Pancreas (tissue), 10 donors: ENCODE measurements around the gene DACT3. TPM values are rescaled to one million over a fixed set of nuclear protein-coding genes. Genes with fewer than 3 reads are reported as not detected.

Experiments used
- ATAC-seq, 4 donors: fragments of 200-7000 bp; cut with Tn5 transposase; one replicate each; pipeline versions ENCODE4 v1.8.0 to v1.9.1; 2020; ENCODE audit warnings: mild to moderate bottlenecking in 4 of 4, moderate library complexity in 4 of 4
- DNase-seq, 6 donors: peaks; one replicate each; pipeline ENCODE4 v3.0.0-alpha.2; 2020
- FAIRE-seq: peaks from 2 replicates; lab custom pipeline; 2012; peaks lifted over from hg19 to GRCh38; lab: Jason Lieb, UNC
- H3K27ac ChIP-seq, 4 donors: fragments of 200-600 bp; sonication (generic); 1 replicate in 3 of 4; 2 replicates in 1 of 4; pipeline versions ENCODE4 v1.5.0 to v1.8.0; 2020
- H3K27me3 ChIP-seq, 4 donors: fragments of 200-600 bp; one replicate each; pipeline ENCODE4 v1.8.0; 2021
- H3K36me3 ChIP-seq, 3 donors: fragments of 200-600 bp; sonication (generic) in 1 of 3; one replicate each; pipeline versions ENCODE4 v1.5.0 to v1.8.0; 2020 to 2021
- H3K4me1 ChIP-seq, 3 donors: fragments of 200-600 bp; one replicate each; pipeline ENCODE4 v1.8.0; 2021
- H3K4me3 ChIP-seq, 4 donors: fragments of 200-600 bp; sonication (generic) in 2 of 4; one replicate each; pipeline versions ENCODE4 v1.5.0 to v1.8.0; 2020 to 2021
- H3K9me3 ChIP-seq, 4 donors: fragments of 200-600 bp; one replicate each; pipeline ENCODE4 v1.8.0; 2021
- WGBS, 2 donors: extraction: QIAGEN DNeasy Blood & Tissue Kit; methylation state at CpG; one replicate each; pipeline ENCODE4 v1.1.7; 2013; 5-methylcytosine and 5-hydroxymethylcytosine counted together
- intact Hi-C, 3 donors: fragments of 100-400 bp; cut with DNase I; formaldehyde crosslinking; loops; one replicate each; pipeline versions ENCODE4 v1.11.1 to v1.14.2; 2022
- polyA plus RNA-seq, 2 donors: library from polyadenylated mRNA; stranded (reverse); fragments of 200-250 nt; gene quantifications; one replicate each; pipeline ENCODE4 v1.2.3, GENCODE V29; 2013
- total RNA-seq, 6 donors: library from RNA; stranded (reverse); fragmentation: NEBNext Ultra II Directional in 4 of 6; extraction: Animal tissue kit (Norgen Biotek cat#: 25700) in 4 of 6; gene quantifications; one replicate each; pipeline versions ENCODE4 v1.2.1 to v1.2.4, GENCODE V29; 2021 to 2023
- TF ChIP-seq, protein P1 (sequence below), 4 donors: fragments of 200-600 bp; sonication (generic) in 3 of 4; IDR thresholded peaks; one replicate each; pipeline versions ENCODE4 v1.5.0 to v1.8.0; 2021; ENCODE audit warnings: antibody characterized with exemption in 4 of 4
- donor health status: healthy with polysubstance abuse.
- donor health status: DM: no; HTN: no; CAD: no; lungs with moderate emphysema.
- donor health status: DM: no; HTN: no; CAD: no.
- donor health status: control.
- donor health status: control.
- donor health status: Bipolar disorder and iron deficiency.
- donor health status: DM: yes; HTN: yes; CAD: no.
- donor health status: DM: no; HTN: no; CAD: no.
- donor health status: DM: no; HTN: no; CAD: no.
- donor health status: DM: yes; HTN: yes; CAD: no.

The DACT3 gene
- total and polyA plus RNA-seq, 8 donors = 0.24 to 1.7 (median 0.71) TPM

DNA sequence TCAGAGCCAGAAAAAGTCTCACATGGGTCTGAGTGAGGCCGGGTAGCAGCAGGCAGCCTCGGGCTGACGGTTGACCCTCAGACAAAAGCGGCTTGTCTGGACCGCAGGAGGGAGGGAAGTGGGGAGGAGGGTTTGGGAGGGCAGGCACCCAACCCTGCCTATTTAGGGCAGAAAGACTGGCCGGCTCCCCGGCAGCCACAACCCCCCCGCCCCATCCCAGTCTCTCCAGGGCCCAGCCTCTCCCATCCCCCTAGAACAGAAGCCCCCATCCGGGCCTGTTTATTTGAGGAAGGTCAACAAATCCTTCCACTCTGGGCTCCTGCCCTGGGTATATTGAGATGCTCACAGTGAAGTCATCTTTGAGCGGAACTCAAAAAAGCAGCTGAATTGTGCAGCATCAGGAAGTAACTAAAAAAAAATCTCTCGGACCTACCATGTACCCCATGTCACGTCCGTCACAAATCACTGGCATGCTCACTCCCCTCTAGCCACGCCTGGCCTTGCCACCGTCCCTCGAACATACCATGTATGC lies 6.3 kb downstream of the DACT3 start:
- no peak for ATAC-seq
- DNase-seq = no peak
- intact Hi-C loops = no loop called here
- Histone ChIP-seq H3K4me3 (no peak overlapping the region), H3K4me1 (peaks cover 0 to 4% (median 0%) of the 10 kb centered on the region in 3 donors), H3K27me3 (peaks cover 0 to 8% (median 0%) of the 10 kb centered on the region in 4 donors), H3K27ac (no peak overlapping the region), H3K9me3 (no peaks in the 10 kb centered on the region), H3K36me3 (no peaks in the 10 kb centered on the region)
- 58 to 61% methylated on average over 15 to 16 of the region's 16 CpGs for WGBS, 2 donors
- FAIRE-seq = no peak
- TF ChIP-seq, protein P1, sequence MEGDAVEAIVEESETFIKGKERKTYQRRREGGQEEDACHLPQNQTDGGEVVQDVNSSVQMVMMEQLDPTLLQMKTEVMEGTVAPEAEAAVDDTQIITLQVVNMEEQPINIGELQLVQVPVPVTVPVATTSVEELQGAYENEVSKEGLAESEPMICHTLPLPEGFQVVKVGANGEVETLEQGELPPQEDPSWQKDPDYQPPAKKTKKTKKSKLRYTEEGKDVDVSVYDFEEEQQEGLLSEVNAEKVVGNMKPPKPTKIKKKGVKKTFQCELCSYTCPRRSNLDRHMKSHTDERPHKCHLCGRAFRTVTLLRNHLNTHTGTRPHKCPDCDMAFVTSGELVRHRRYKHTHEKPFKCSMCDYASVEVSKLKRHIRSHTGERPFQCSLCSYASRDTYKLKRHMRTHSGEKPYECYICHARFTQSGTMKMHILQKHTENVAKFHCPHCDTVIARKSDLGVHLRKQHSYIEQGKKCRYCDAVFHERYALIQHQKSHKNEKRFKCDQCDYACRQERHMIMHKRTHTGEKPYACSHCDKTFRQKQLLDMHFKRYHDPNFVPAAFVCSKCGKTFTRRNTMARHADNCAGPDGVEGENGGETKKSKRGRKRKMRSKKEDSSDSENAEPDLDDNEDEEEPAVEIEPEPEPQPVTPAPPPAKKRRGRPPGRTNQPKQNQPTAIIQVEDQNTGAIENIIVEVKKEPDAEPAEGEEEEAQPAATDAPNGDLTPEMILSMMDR (IDR thresholded peaks at IDR 0.05) = no peak

DNA sequence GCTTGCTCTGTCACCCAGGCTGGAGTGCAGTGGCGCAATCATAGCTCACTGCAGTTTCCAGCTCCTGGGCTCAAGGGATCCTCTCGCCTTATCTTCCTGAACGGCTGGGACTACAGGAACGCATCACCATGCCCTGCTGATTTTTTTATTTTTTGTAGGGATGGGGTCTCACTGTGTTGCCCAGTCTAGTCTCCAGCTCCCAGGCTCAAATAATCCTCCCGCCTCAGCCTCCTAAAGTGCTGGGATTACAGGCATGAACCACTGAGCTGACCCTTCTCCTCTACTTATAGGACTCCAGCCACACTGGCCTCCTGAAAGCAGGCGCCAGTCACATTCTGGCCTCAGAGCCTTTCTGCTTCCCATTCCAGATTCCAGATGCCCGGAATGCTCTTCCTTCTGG lies 10.5 kb downstream of the DACT3 start:
- 82 to 85% methylated on average over 7 of the region's 7 CpGs for WGBS, 2 donors
- intact Hi-C loops = no loop called here
- TF ChIP-seq, protein P1 (IDR thresholded peaks at IDR 0.05) = no peak
- no peak overlapping the region for H3K27ac ChIP-seq
- FAIRE-seq (no peak), DNase-seq (no peak), ATAC-seq (no peak)
- H3K4me3 ChIP-seq = no peak overlapping the region
- H3K4me1 ChIP-seq = no peaks in the 10 kb centered on the region
- peaks cover 0 to 5% (median 2%) of the 10 kb centered on the region in 4 donors for H3K27me3 ChIP-seq
- H3K9me3 ChIP-seq = no peaks in the 10 kb centered on the region
- H3K36me3 ChIP-seq = no peaks in the 10 kb centered on the region

DNA sequence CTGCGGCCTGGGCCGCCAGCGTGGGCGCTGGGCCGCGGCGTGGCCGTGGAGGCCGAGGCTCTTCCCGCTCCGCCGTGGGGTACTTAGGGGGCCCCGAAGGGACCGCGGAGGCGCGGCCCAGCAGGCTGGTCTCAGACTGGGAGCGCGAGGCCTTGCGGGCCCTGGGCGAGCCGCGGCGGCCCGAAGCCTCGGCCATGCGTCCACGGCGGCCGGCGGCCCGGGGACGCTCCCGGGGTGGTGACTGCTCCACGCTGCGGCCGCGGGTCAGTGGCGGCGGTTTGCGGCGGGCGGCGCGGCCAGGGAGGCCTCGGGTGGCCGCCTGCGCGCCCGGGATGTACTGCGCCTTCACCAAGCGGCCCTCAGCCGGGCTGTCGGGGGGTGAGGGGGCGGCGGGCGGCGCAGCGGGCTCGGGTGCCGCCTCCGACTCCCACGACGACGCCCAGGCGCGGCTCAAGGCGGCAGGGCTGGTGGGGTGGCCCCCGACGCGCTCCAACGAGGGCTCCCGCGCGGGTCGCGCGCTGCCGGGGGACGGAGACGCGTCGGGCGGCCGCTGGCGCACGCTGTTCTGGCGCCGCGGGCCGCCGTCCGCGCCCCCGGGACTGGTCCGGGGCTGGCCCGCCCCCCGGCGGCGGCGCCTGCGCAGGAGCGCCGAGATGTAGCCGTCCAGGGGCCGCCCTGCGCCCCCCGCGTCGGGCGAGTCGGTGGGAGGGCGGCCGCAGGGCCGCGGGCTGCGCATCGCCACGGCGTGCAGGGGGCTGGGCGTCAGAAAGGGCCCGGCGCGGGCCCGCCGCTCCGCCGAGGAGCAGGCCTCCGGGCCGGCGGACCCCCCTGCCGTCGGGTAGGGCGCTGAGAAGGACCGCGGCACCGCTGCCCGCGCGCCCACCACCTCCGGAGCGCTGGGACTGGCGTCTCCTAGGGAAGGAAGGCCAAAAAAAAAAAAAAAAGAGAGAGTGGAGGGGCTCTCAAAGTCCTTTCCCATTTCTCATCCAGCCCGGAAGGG lies 11.7 kb downstream of the DACT3 start:
- intact Hi-C loops = no loop called here
- Histone ChIP-seq H3K9me3 (no peaks in the 10 kb centered on the region), H3K4me3 (no peak overlapping the region), H3K27me3 (peaks cover 0 to 5% (median 2%) of the 10 kb centered on the region in 4 donors), H3K4me1 (no peaks in the 10 kb centered on the region), H3K36me3 (no peaks in the 10 kb centered on the region), H3K27ac (no peak overlapping the region)
- FAIRE-seq (no peak), DNase-seq (no peak), ATAC-seq (no peak)
- TF ChIP-seq, protein P1 (IDR thresholded peaks at IDR 0.05) = no peak
- 17 to 25% methylated on average over 66 to 144 of the region's 144 CpGs for WGBS, 2 donors

DNA sequence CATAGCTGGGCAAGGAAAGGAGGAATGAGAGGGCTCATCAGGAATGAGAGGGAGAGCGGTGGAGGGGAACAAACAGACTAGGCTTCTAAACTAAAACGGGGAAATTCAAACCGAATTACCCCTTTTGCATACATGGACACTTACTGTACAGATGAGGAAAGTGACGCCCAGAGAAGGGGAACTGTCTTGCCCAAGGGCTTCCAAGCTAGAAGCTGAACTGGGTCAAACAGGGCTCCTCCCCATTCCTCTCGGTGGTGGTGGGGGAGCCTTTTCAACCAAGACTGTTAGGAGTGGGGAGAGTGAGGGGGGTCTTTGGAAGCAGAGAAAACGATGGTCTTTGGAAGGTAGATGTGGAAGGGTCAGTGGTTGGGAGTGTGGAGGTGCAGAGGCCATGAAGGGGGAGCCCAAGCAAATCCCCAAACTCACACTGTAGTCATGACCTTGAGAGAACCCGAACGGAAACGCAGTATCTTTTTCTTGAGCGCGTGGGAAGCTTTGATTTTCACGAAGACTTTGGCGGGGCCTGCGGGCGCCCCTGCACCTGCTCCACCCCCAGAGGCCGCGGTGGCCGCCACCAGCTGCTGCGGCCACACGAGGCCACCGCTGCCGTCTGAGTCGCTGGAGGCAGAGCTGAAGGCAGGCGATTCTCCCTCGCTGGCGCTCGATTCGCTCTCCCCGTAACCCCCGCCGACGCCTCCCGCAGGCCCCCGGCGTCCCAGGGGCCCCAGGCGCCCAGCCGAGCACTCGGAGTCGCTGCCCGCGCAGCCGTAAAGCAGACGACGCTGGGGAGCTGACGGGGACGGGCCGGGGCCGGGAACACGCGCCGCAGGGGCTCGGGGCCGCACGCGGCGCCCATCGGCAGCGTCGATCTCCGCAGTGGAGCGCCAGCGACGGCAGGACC lies 12.7 kb downstream of the DACT3 start:
- TF ChIP-seq, protein P1 (IDR thresholded peaks at IDR 0.05) = no peak
- no peak for DNase-seq
- whole genome bisulfite sequencing, 2 donors = 21 to 23% methylated on average over 47 to 63 of the region's 63 CpGs
- intact Hi-C loops = no loop called here
- ATAC-seq = peak in 1 of 4 donors; percentile 33
- no peaks in the 10 kb centered on the region for H3K4me1 ChIP-seq
- no peaks in the 10 kb centered on the region for H3K36me3 ChIP-seq
- H3K27me3 ChIP-seq = peaks cover 0 to 5% (median 2%) of the 10 kb centered on the region in 4 donors
- no peak for FAIRE-seq
- H3K4me3 ChIP-seq = no peak overlapping the region
- H3K9me3 ChIP-seq = no peaks in the 10 kb centered on the region
- no peak overlapping the region for H3K27ac ChIP-seq
